ENCODE results near the gene ZNF581.

ZNF581 gene

GRCh38 chr19:55668603-55669348 is 25.3 kb downstream of the ZNF581 start:
- Mint-ChIP-seq H3K4me3 (no peak overlapping the region), H3K27ac (no peak overlapping the region), H3K27me3 (ENCODE audit: low read depth) (no peaks in the 10 kb centered on the region), H3K36me3 (ENCODE audit: low read depth) (peaks cover 42% of the 10 kb centered on the region), H3K9me3 (no peaks in the 10 kb centered on the region), H3K4me1 (ENCODE audit: low read depth) (peaks cover 14% of the 10 kb centered on the region)

- H3K4me1 Mint-ChIP-seq (ENCODE audit: low read depth), result peaks cover 18% of the 10 kb centered on the region
- H3K27me3 Mint-ChIP-seq (ENCODE audit: low read depth), result no peaks in the 10 kb centered on the region
- H3K4me3 Mint-ChIP-seq, result no peak overlapping the region
- H3K27ac Mint-ChIP-seq, result no peak overlapping the region
- peaks cover 37% of the 10 kb centered on the region for H3K36me3 Mint-ChIP-seq (ENCODE audit: low read depth)
- H3K9me3 Mint-ChIP-seq, result no peaks in the 10 kb centered on the region
Measured at GRCh38 chr19:55669418-55670279, 26.2 kb downstream of the ZNF581 start.

- Mint-ChIP-seq H3K4me3 (no peak overlapping the region), H3K27ac (no peak overlapping the region), H3K4me1 (ENCODE audit: low read depth) (peaks cover 18% of the 10 kb centered on the region), H3K9me3 (no peaks in the 10 kb centered on the region), H3K27me3 (ENCODE audit: low read depth) (no peaks in the 10 kb centered on the region), H3K36me3 (ENCODE audit: low read depth) (peaks cover 39% of the 10 kb centered on the region)
Measured at GRCh38 chr19:55670280-55671053, 27.0 kb downstream of the ZNF581 start.

- Mint-ChIP-seq H3K27me3 (ENCODE audit: low read depth) (no peaks in the 10 kb centered on the region), H3K4me1 (ENCODE audit: low read depth) (peaks cover 23% of the 10 kb centered on the region), H3K9me3 (no peaks in the 10 kb centered on the region), H3K36me3 (ENCODE audit: low read depth) (peaks cover 37% of the 10 kb centered on the region), H3K27ac (no peak overlapping the region), H3K4me3 (no peak overlapping the region)
Measured at GRCh38 chr19:55671054-55671378, 27.6 kb downstream of the ZNF581 start.

- no peaks in the 10 kb centered on the region for H3K27me3 Mint-ChIP-seq (ENCODE audit: low read depth)
- H3K36me3 Mint-ChIP-seq (ENCODE audit: low read depth), result peaks cover 33% of the 10 kb centered on the region
- no peak overlapping the region for H3K27ac Mint-ChIP-seq
- H3K4me1 Mint-ChIP-seq (ENCODE audit: low read depth), result peaks cover 33% of the 10 kb centered on the region
- no peak overlapping the region for H3K4me3 Mint-ChIP-seq
- no peaks in the 10 kb centered on the region for H3K9me3 Mint-ChIP-seq
Measured at GRCh38 chr19:55672418-55672817, 29.0 kb downstream of the ZNF581 start.

GRCh38 chr19:55673465-55673864 is 30.0 kb downstream of the ZNF581 start:
- peaks cover 40% of the 10 kb centered on the region for H3K4me1 Mint-ChIP-seq (ENCODE audit: low read depth)
- H3K36me3 Mint-ChIP-seq (ENCODE audit: low read depth), result peaks cover 36% of the 10 kb centered on the region
- no peaks in the 10 kb centered on the region for H3K9me3 Mint-ChIP-seq
- H3K27ac Mint-ChIP-seq, result peak overlapping the region; percentile 65
- H3K4me3 Mint-ChIP-seq, result no peak overlapping the region
- no peaks in the 10 kb centered on the region for H3K27me3 Mint-ChIP-seq (ENCODE audit: low read depth)

GRCh38 chr19:55673889-55674288 is 30.4 kb downstream of the ZNF581 start:
- Mint-ChIP-seq H3K36me3 (ENCODE audit: low read depth) (peaks cover 41% of the 10 kb centered on the region), H3K9me3 (no peaks in the 10 kb centered on the region), H3K27ac (peak overlapping the region; percentile 65), H3K27me3 (ENCODE audit: low read depth) (no peaks in the 10 kb centered on the region), H3K4me1 (ENCODE audit: low read depth) (peaks cover 40% of the 10 kb centered on the region), H3K4me3 (no peak overlapping the region)

GRCh38 chr19:55674459-55674840 is 31.0 kb downstream of the ZNF581 start:
- peaks cover 42% of the 10 kb centered on the region for H3K4me1 Mint-ChIP-seq (ENCODE audit: low read depth)
- peak overlapping the region; percentile 76 for H3K27ac Mint-ChIP-seq
- no peaks in the 10 kb centered on the region for H3K27me3 Mint-ChIP-seq (ENCODE audit: low read depth)
- H3K4me3 Mint-ChIP-seq, result peak overlapping the region; percentile 37
- H3K9me3 Mint-ChIP-seq, result no peaks in the 10 kb centered on the region
- H3K36me3 Mint-ChIP-seq (ENCODE audit: low read depth), result peaks cover 40% of the 10 kb centered on the region

- H3K27me3 Mint-ChIP-seq (ENCODE audit: low read depth), result no peaks in the 10 kb centered on the region
- H3K27ac Mint-ChIP-seq, result peak within 1 kb of the TSS; percentile 93
- H3K4me3 Mint-ChIP-seq, result peak within 1 kb of the TSS; percentile 97
- H3K36me3 Mint-ChIP-seq (ENCODE audit: low read depth), result peaks cover 34% of the 10 kb centered on the region
- H3K4me1 Mint-ChIP-seq (ENCODE audit: low read depth), result peaks cover 46% of the 10 kb centered on the region
- H3K9me3 Mint-ChIP-seq, result no peaks in the 10 kb centered on the region
Measured at GRCh38 chr19:55674841-55675660, 31.6 kb downstream of the ZNF581 start, which contains the start of gene EPN1. Gene EPN1 (plus strand): TSS chr19:55675226. CDS start chr19:55678628, 3,402 bp downstream.

- H3K27me3 Mint-ChIP-seq (ENCODE audit: low read depth), result no peaks in the 10 kb centered on the region
- no peaks in the 10 kb centered on the region for H3K9me3 Mint-ChIP-seq
- peaks cover 45% of the 10 kb centered on the region for H3K4me1 Mint-ChIP-seq (ENCODE audit: low read depth)
- peaks cover 28% of the 10 kb centered on the region for H3K36me3 Mint-ChIP-seq (ENCODE audit: low read depth)
- peak overlapping the region; percentile 97 for H3K4me3 Mint-ChIP-seq
- peak overlapping the region; percentile 93 for H3K27ac Mint-ChIP-seq
Measured at GRCh38 chr19:55675661-55676354, 32.4 kb downstream of the ZNF581 start.

- H3K36me3 Mint-ChIP-seq (ENCODE audit: low read depth), result peaks cover 24% of the 10 kb centered on the region
- peak overlapping the region; percentile 46 for H3K27ac Mint-ChIP-seq
- H3K4me1 Mint-ChIP-seq (ENCODE audit: low read depth), result peaks cover 40% of the 10 kb centered on the region
- peak overlapping the region; percentile 97 for H3K4me3 Mint-ChIP-seq
- no peaks in the 10 kb centered on the region for H3K9me3 Mint-ChIP-seq
- no peaks in the 10 kb centered on the region for H3K27me3 Mint-ChIP-seq (ENCODE audit: low read depth)
Measured at GRCh38 chr19:55676383-55676782, 32.9 kb downstream of the ZNF581 start.

GRCh38 chr19:55676889-55677505 is 33.5 kb downstream of the ZNF581 start:
- Mint-ChIP-seq H3K9me3 (no peaks in the 10 kb centered on the region), H3K4me1 (ENCODE audit: low read depth) (peaks cover 38% of the 10 kb centered on the region), H3K36me3 (ENCODE audit: low read depth) (peaks cover 22% of the 10 kb centered on the region)

GRCh38 chr19:55677572-55678028 is 34.2 kb downstream of the ZNF581 start:
- Mint-ChIP-seq H3K36me3 (ENCODE audit: low read depth) (peaks cover 21% of the 10 kb centered on the region), H3K27me3 (ENCODE audit: low read depth) (no peaks in the 10 kb centered on the region), H3K9me3 (no peaks in the 10 kb centered on the region), H3K4me3 (peak overlapping the region; percentile 31), H3K4me1 (ENCODE audit: low read depth) (peaks cover 38% of the 10 kb centered on the region), H3K27ac (peak overlapping the region; percentile 44)

More at GRCh38 chr19:55676889-55677505, 33.5 kb downstream of the ZNF581 start:
- no peaks in the 10 kb centered on the region for H3K27me3 Mint-ChIP-seq (ENCODE audit: low read depth)
- H3K4me3 Mint-ChIP-seq, result peak overlapping the region; percentile 97
- H3K27ac Mint-ChIP-seq, result peak overlapping the region; percentile 46
